ENCODE results near the gene PFKM.

Gene PFKM

DNA sequence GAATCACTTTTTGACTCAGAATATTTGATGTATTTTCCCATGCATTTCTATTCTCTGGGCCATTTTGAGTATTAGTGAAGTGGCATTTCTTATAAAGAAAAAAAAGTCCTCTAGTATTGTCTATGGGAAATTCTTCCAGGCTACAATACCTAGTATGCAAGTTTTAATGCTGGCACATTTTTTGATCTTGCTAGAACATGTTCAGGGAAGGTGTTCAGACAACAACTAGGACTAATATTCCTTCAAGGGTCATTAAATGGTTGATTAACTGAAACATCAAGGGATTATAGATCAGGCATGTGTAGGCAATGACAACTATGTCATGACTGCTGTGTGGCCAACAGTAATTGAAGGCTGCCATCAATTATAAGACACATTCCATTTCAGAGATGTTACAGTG lies 71.9 kb downstream of the PFKM start:
- no peak for DNase-seq

DNA sequence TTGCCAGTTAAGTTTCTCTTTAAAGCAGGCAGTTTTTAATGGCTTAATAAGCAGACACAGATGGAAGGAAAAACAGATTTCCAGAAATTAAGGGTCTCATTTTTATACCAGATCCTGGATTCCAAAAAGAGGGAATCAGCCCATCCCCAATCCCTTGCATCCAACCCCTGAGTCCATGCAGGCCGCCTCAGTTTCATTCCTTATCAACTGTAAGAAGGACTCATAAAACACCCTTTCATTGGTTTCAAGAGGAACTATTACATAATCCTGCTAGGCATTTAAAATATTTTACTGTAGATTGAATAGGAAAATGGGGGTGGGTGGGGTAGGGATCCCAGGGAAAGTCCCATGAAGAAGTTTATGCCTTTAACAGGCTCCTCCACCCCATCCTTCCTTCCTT lies 73.7 kb downstream of the PFKM start:
- DNase-seq: no peak

DNA sequence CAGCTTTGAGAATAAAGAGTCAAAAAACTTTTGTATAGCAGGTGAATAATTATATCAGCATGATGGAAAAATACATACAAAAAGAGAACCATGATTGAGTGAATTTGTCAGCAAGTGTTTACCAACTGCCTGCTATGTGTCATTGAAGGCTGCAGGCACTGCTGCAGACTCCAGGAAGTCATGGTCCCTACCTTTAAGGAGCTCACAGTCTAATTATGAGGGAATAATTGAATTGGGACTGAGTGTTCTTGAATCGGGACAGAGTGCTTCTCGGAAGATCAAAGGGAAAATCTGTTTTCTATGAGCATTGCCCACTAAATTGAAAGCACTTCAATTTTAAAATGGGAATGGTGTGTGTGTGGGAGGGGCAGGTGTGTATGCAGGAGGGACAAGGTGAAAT lies 74.5 kb downstream of the PFKM start:
- no peak for DNase-seq

DNA sequence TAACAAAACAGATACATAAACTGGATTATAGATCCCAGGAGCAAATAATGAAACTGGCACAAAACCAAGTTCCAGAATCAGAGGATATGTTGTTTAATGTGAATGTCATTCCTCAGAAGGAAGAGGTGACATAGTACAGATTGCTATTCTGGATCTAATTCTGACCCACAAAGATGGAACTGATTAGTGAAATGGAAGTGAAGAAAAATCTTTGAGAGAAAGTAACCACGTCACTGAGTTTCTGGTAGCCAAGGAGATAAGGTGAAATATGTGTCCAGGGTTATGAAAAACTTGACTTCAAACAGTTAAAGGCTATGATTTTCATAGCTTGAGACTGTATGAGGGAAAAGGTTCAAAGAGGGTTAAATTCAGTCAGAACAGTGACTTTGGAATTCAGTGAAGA lies 75.6 kb downstream of the PFKM start:
- no peak for DNase-seq
